Body of pancreas (tissue), 4 donors: ENCODE data around the gene CFAP69. TPM values are rescaled to one million over a fixed set of nuclear protein-coding genes. Genes with fewer than 3 reads are reported as not detected.

Source experiments
- ATAC-seq: fragments of 150-250 bp; one replicate; pipeline ENCODE4 v1.9.1; 2016
- DNase-seq, 4 donors: peaks; one replicate each; pipeline ENCODE4 v3.0.0-alpha.2; 2019
- H3K27ac ChIP-seq, 4 donors: fragments of 200-600 bp; sonication (generic); 1 replicate in 3 of 4; 2 replicates in 1 of 4; pipeline versions ENCODE4 v1.5.1 to v1.6.1; 2016 to 2019; ENCODE audit warnings: mild to moderate bottlenecking in 1 of 4, mixed read lengths in 1 of 4, moderate library complexity in 1 of 4
- H3K27me3 ChIP-seq, 2 donors: fragments of 200-600 bp; sonication (generic); one replicate each; pipeline ENCODE4 v1.6.0; 2016; ENCODE audit warnings: mild to moderate bottlenecking in 1 of 2
- H3K36me3 ChIP-seq, 2 donors: fragments of 200-600 bp; sonication (generic); replicated peaks in 1 of 2; 2 replicates each; pipeline ENCODE4 v1.5.1; 2016; ENCODE audit warnings: low read depth in 2 of 2; ENCODE audit not compliant: insufficient read depth in 1 of 2
- H3K4me1 ChIP-seq: fragments of 200-600 bp; sonication (generic); one replicate; pipeline ENCODE4 v1.6.0; 2016
- H3K4me3 ChIP-seq, 2 donors: fragments of 200-600 bp; sonication (generic); 1 replicate in 1 of 2; 2 replicates in 1 of 2; pipeline ENCODE4 v1.5.1; 2016 to 2019
- H3K9me3 ChIP-seq, 3 donors: fragments of 200-600 bp; sonication (generic); 1 replicate in 2 of 3; 2 replicates in 1 of 3; pipeline ENCODE4 v1.5.1; 2016
- CTCF ChIP-seq, 7 experiments: fragments of 450-650 bp in 4 of 7; fragments of 200-600 bp in 3 of 7; sonication (generic) in 3 of 7; IDR thresholded peaks; one replicate each; pipeline ENCODE4 v1.5.1; 2016 to 2019; ENCODE audit warnings: antibody characterized with exemption in 7 of 7
- POLR2A ChIP-seq, 3 donors: fragments of 450-650 bp; IDR thresholded peaks; one replicate each; pipeline ENCODE4 v1.6.1; 2016; ENCODE audit warnings: antibody characterized with exemption in 3 of 3, mild to moderate bottlenecking in 2 of 3
- WGBS, 2 donors: methylation state at CpG; one replicate each; pipeline ENCODE4 v1.1.5; 2017; 5-methylcytosine and 5-hydroxymethylcytosine counted together
- intact Hi-C: fragments of 100-400 bp; cut with DNase I; formaldehyde crosslinking; loops from one replicate; pipeline ENCODE4 v1.15.1; 2023
- total RNA-seq, 2 donors: library from RNA; depleted of rRNA; stranded (reverse); fragments of >200 nt; gene quantifications; one replicate each; pipeline ENCODE4 v1.1.0, GENCODE V29; 2016

The CFAP69 gene
- total RNA-seq, 2 donors from 2014 or later: 16.6 to 26.4 TPM

GRCh38 chr7:90303241-90303640 is 58.3 kb downstream of the CFAP69 start:
- intact Hi-C loops: no loop called here
- ATAC-seq: no peak

GRCh38 chr7:90309872-90310271 is 64.9 kb downstream of the CFAP69 start:
- intact Hi-C loops: no loop called here
- no peaks in the 10 kb centered on the region for H3K36me3 ChIP-seq
- no peak for DNase-seq
- 76 to 77% methylated on average over 5 of the region's 5 CpGs for WGBS, 2 donors
- TF ChIP-seq CTCF (IDR thresholded peaks at IDR 0.05) (no peak), POLR2A (IDR thresholded peaks at IDR 0.05) (no peak)
- no peak for ATAC-seq
- H3K4me1 ChIP-seq: no peaks in the 10 kb centered on the region
- no peaks in the 10 kb centered on the region for H3K27me3 ChIP-seq
- no peaks in the 10 kb centered on the region for H3K9me3 ChIP-seq
- H3K27ac ChIP-seq: no peak overlapping the region
- H3K4me3 ChIP-seq: no peak overlapping the region

More at GRCh38 chr7:90303241-90303640, 58.3 kb downstream of the CFAP69 start:
- WGBS, 2 donors: 89 to 95% methylated on average over 1 of the region's 1 CpG
- H3K4me3 ChIP-seq: no peak overlapping the region
- TF ChIP-seq CTCF (IDR thresholded peaks at IDR 0.05): no peak
- TF ChIP-seq POLR2A (IDR thresholded peaks at IDR 0.05): no peak
- H3K27ac ChIP-seq: no peak overlapping the region
- no peaks in the 10 kb centered on the region for H3K9me3 ChIP-seq
- no peaks in the 10 kb centered on the region for H3K36me3 ChIP-seq
- no peaks in the 10 kb centered on the region for H3K4me1 ChIP-seq
- no peak for DNase-seq
- H3K27me3 ChIP-seq: no peaks in the 10 kb centered on the region

GRCh38 chr7:90311175-90311574 is 66.2 kb downstream of the CFAP69 start:
- Histone ChIP-seq H3K27ac (no peak overlapping the region), H3K27me3 (no peaks in the 10 kb centered on the region), H3K36me3 (no peaks in the 10 kb centered on the region), H3K4me1 (no peaks in the 10 kb centered on the region), H3K9me3 (no peaks in the 10 kb centered on the region), H3K4me3 (no peak overlapping the region)
- intact Hi-C loops: no loop called here
- TF ChIP-seq POLR2A (IDR thresholded peaks at IDR 0.05): no peak
- TF ChIP-seq CTCF (IDR thresholded peaks at IDR 0.05): no peak
- DNase-seq: no peak
- ATAC-seq: no peak

- TF ChIP-seq CTCF (IDR thresholded peaks at IDR 0.05) (peak in 2 of 7 experiments; percentile 8 to 15), POLR2A (IDR thresholded peaks at IDR 0.05) (no peak)
- Histone ChIP-seq H3K27ac (no peak overlapping the region), H3K4me3 (no peak overlapping the region), H3K36me3 (no peaks in the 10 kb centered on the region), H3K27me3 (no peaks in the 10 kb centered on the region), H3K4me1 (no peaks in the 10 kb centered on the region), H3K9me3 (no peaks in the 10 kb centered on the region)
- DNase-seq (no peak), ATAC-seq (no peak)
- intact Hi-C loops: no loop called here
- WGBS, 2 donors: 77 to 80% methylated on average over 2 of the region's 2 CpGs
Observed at GRCh38 chr7:90312745-90313144, 67.8 kb downstream of the CFAP69 start.

- H3K27me3 ChIP-seq: peaks cover 0 to 4% of the 10 kb centered on the region in 2 donors
- no peaks in the 10 kb centered on the region for H3K4me1 ChIP-seq
- ATAC-seq (no peak), DNase-seq (no peak)
- no peak for TF ChIP-seq CTCF (IDR thresholded peaks at IDR 0.05)
- TF ChIP-seq POLR2A (IDR thresholded peaks at IDR 0.05): no peak
- H3K4me3 ChIP-seq: no peak overlapping the region
- 56 to 65% methylated on average over 4 of the region's 4 CpGs for WGBS, 2 donors
- no peaks in the 10 kb centered on the region for H3K36me3 ChIP-seq
- no peak overlapping the region for H3K27ac ChIP-seq
- no peaks in the 10 kb centered on the region for H3K9me3 ChIP-seq
- intact Hi-C loops: no loop called here
Observed at GRCh38 chr7:90313907-90314306, 68.9 kb downstream of the CFAP69 start.
